ENCODE results near the gene FSD1. TPM values are rescaled to one million over a fixed set of nuclear protein-coding genes. Genes with fewer than 3 reads are reported as not detected.

FSD1 gene
- total RNA-seq, 4 donors from 2014 or later, result not detected

- H3K27ac ChIP-seq, result peak overlapping the region; percentile 77 to 95 (median 87)
- H3K4me3 ChIP-seq (replicated peaks in 1 of 3), result peak overlapping the region; percentile 23 to 47 (median 32)
- no peak for DNase-seq
- no peaks in the 10 kb centered on the region for H3K36me3 ChIP-seq
- 3 to 4% methylated on average over 8 to 10 of the region's 10 CpGs for WGBS, 2 donors
- H3K9me3 ChIP-seq, result no peaks in the 10 kb centered on the region
- TF ChIP-seq CTCF (IDR thresholded peaks at IDR 0.05), result no peak
- no peak for TF ChIP-seq POLR2A (IDR thresholded peaks at IDR 0.05)
- intact Hi-C loops (cut with DNase I), result no loop called here
- no peaks in the 10 kb centered on the region for H3K27me3 ChIP-seq
- H3K4me1 ChIP-seq, result peaks cover 14 to 23% of the 10 kb centered on the region in 2 donors
These were observed 37.9 kb downstream of the FSD1 start for GRCh38 chr19:4342314-4342614.

- H3K9me3 ChIP-seq, result no peaks in the 10 kb centered on the region
- WGBS, 2 donors, result 0% methylated on average over 20 of the region's 39 CpGs
These were observed 38.4 kb downstream of the FSD1 start for GRCh38 chr19:4342615-4343369.

GRCh38 chr19:4343370-4344307, 39.2 kb downstream of the FSD1 start, which contains the start of gene MPND:
TSS of gene MPND (plus strand) at chr19:4343562. CDS start at chr19:4343594, 32 bp downstream.
- intact Hi-C loops (cut with DNase I), result no loop called here
- peak; percentile 93 for DNase-seq

More at GRCh38 chr19:4342615-4343369, 38.4 kb downstream of the FSD1 start:
- Histone ChIP-seq H3K36me3 (no peaks in the 10 kb centered on the region), H3K27ac (peak overlapping the region; percentile 83 to 95 (median 87)), H3K4me3 (replicated peaks in 1 of 3) (peak overlapping the region; percentile 23 to 62 (median 47)), H3K4me1 (peaks cover 14 to 21% of the 10 kb centered on the region in 2 donors), H3K27me3 (no peaks in the 10 kb centered on the region)
- intact Hi-C loops (cut with DNase I), result no loop called here
- TF ChIP-seq POLR2A (IDR thresholded peaks at IDR 0.05) (peak; percentile 74 to 94), CTCF (IDR thresholded peaks at IDR 0.05) (peak in 2 of 6 experiments; percentile 15 to 17)
- peak; percentile 97 to 98 for DNase-seq

DNA sequence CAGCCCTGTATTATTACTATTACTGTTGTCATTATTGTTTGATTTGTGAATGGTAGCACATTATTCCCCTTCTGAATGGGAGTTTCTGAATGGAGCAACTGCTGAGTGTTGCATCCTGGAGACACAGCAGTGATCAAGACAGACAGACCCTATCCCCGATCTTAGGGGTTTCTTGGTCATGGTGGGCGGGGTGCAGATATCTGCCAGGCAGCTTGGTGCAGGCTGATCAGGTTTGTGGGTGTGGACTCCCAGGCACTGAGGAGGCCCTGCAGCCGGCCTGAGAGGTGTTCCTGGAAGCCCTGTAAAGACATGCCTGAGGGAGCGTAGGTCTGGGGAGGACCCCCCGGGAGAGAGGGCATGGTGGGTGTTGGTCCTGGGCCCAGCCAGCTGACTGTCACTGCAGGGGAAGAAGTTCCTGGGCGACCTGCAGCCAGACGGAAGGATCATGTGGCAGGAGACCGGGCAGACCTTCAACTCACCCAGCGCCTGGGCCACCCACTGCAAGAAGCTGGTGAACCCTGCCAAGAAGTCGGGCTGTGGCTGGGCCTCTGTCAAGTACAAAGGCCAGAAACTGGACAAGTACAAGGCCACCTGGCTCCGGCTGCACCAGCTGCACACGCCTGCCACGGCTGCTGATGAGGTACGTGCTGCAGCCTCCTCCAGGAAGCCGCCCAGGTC, 41.1 kb downstream of the FSD1 start:
- DNase-seq, result no peak
- no peak for TF ChIP-seq CTCF (IDR thresholded peaks at IDR 0.05)
- TF ChIP-seq POLR2A (IDR thresholded peaks at IDR 0.05), result no peak
- Histone ChIP-seq H3K27me3 (no peaks in the 10 kb centered on the region), H3K36me3 (no peaks in the 10 kb centered on the region), H3K4me1 (peaks cover 10 to 11% of the 10 kb centered on the region in 2 donors), H3K4me3 (replicated peaks in 1 of 3) (no peak overlapping the region), H3K9me3 (no peaks in the 10 kb centered on the region), H3K27ac (no peak overlapping the region)
- intact Hi-C loops (cut with DNase I), result no loop called here
- whole genome bisulfite sequencing, 2 donors, result 91 to 98% methylated on average over 8 to 11 of the region's 15 CpGs

More at GRCh38 chr19:4343370-4344307, 39.2 kb downstream of the FSD1 start, which contains the start of gene MPND:
- TF ChIP-seq POLR2A (IDR thresholded peaks at IDR 0.05) (peak in 1 of 2 donors; percentile 78), CTCF (IDR thresholded peaks at IDR 0.05) (no peak)
- Histone ChIP-seq H3K4me1 (peaks cover 14 to 16% of the 10 kb centered on the region in 2 donors), H3K9me3 (no peaks in the 10 kb centered on the region), H3K36me3 (no peaks in the 10 kb centered on the region), H3K27me3 (no peaks in the 10 kb centered on the region), H3K27ac (peak within 1 kb of the TSS; percentile 83 to 95 (median 87)), H3K4me3 (replicated peaks in 1 of 3) (peak within 1 kb of the TSS; percentile 23 to 62 (median 47))
- WGBS, 2 donors, result 15 to 25% methylated on average over 18 to 32 of the region's 101 CpGs

All from thyroid gland (tissue), 4 donors.